ENCODE data around the gene PRR12.

Gene PRR12

GRCh38 chr19:49645995-49646394 lies 55.0 kb downstream of the PRR12 start:
- no peak for DNase-seq (ENCODE audit: low read depth)

GRCh38 chr19:49646586-49646985 lies 55.6 kb downstream of the PRR12 start:
- DNase-seq (ENCODE audit: low read depth), result no peak

- DNase-seq (ENCODE audit: low read depth), result no peak
Measured at GRCh38 chr19:49651029-49651819, 60.2 kb downstream of the PRR12 start.

- DNase-seq (ENCODE audit: low read depth), result no peak
Measured at GRCh38 chr19:49651820-49652550, 61.0 kb downstream of the PRR12 start.

- no peak for DNase-seq (ENCODE audit: low read depth)
Measured at GRCh38 chr19:49652551-49653465, 61.8 kb downstream of the PRR12 start.

- DNase-seq (ENCODE audit: low read depth), result no peak
Measured at GRCh38 chr19:49653466-49653806, 62.5 kb downstream of the PRR12 start.

- DNase-seq (ENCODE audit: low read depth), result no peak
Measured at GRCh38 chr19:49654581-49654980, 63.6 kb downstream of the PRR12 start.

GRCh38 chr19:49655570-49656455 lies 64.8 kb downstream of the PRR12 start:
- DNase-seq (ENCODE audit: low read depth), result no peak

- DNase-seq (ENCODE audit: low read depth), result no peak
Measured at GRCh38 chr19:49656456-49657109, 65.6 kb downstream of the PRR12 start.

GRCh38 chr19:49657493-49658138 lies 66.6 kb downstream of the PRR12 start:
- DNase-seq (ENCODE audit: low read depth), result no peak

GRCh38 chr19:49658139-49658517 lies 67.1 kb downstream of the PRR12 start:
- no peak for DNase-seq (ENCODE audit: low read depth)

GRCh38 chr19:49658566-49659442 lies 67.8 kb downstream of the PRR12 start:
- DNase-seq (ENCODE audit: low read depth), result no peak

- DNase-seq (ENCODE audit: low read depth), result no peak
Measured at GRCh38 chr19:49660338-49660961, 69.5 kb downstream of the PRR12 start.

GRCh38 chr19:49662011-49662410 lies 71.0 kb downstream of the PRR12 start:
- DNase-seq (ENCODE audit: low read depth), result no peak

GRCh38 chr19:49663224-49663623 lies 72.2 kb downstream of the PRR12 start:
- no peak for DNase-seq (ENCODE audit: low read depth)

- peak; percentile 91 for DNase-seq (ENCODE audit: low read depth)
Measured at GRCh38 chr19:49664171-49665035, 73.4 kb downstream of the PRR12 start.

GRCh38 chr19:49665036-49665350 lies 74.0 kb downstream of the PRR12 start:
- DNase-seq (ENCODE audit: low read depth), result no peak

All from stimulated activated CD8-positive, alpha-beta memory T cell treated with anti-CD3 and anti-CD28 coated beads, Interleukin-7, amount 100 ng/mL, for 24 hours (primary cell).